ENCODE results near the gene FAM162B.
"Not testable (repeated sequence)": the region's sequence is repeated elsewhere in the genome, so short reads cannot be mapped to it uniquely, and the experiment has no call there.

The FAM162B gene

GRCh38 chr6:116726947-116727346 lies 38.6 kb downstream of the FAM162B start:
- DNase-seq (ENCODE audit: low spot score), result no peak

- DNase-seq (ENCODE audit: low spot score), result no peak
Measured at GRCh38 chr6:116714761-116715160, 50.8 kb downstream of the FAM162B start.

GRCh38 chr6:116714296-116714695 lies 51.2 kb downstream of the FAM162B start:
- no peak for DNase-seq (ENCODE audit: low spot score)

GRCh38 chr6:116705917-116706316 lies 59.6 kb downstream of the FAM162B start:
- DNase-seq (ENCODE audit: low spot score), result no peak

- DNase-seq (ENCODE audit: low spot score), result not testable (repeated sequence)
Measured at GRCh38 chr6:116703888-116704287, 61.6 kb downstream of the FAM162B start.

Data from kidney tubule cell (primary cell).